Measurements from ENCODE around the gene FA2H. TPM values are rescaled to one million over a fixed set of nuclear protein-coding genes. Genes with fewer than 3 reads are reported as not detected.

Gene FA2H
- total and polyA plus RNA-seq, 12 donors, result 0.17 to 6.1 (median 0.33) TPM; not detected in 5

GRCh38 chr16:74729783-74730683, 44.6 kb downstream of the FA2H start:
- H3K36me3 ChIP-seq (replicated peaks in 1 of 2), result no peaks in the 10 kb centered on the region
- no peaks in the 10 kb centered on the region for H3K4me1 ChIP-seq (replicated peaks in 1 of 2)
- 57 to 67% (median 61%) methylated on average over 5 to 11 of the region's 11 CpGs for WGBS, 4 donors
- no peak overlapping the region for H3K4me3 ChIP-seq
- H3K27ac ChIP-seq, result no peak overlapping the region
- intact Hi-C loops (cut with DNase I), result no loop called here
- H3K9me3 ChIP-seq (replicated peaks in 1 of 3), result peaks cover 0 to 8% (median 0%) of the 10 kb centered on the region in 3 donors
- no peak for DNase-seq
- H3K27me3 ChIP-seq, result no peaks in the 10 kb centered on the region
- TF ChIP-seq CTCF (IDR thresholded peaks at IDR 0.05) (no peak), POLR2A (IDR thresholded peaks at IDR 0.05) (no peak)

GRCh38 chr16:74727903-74728302, 46.7 kb downstream of the FA2H start:
- Histone ChIP-seq H3K27me3 (no peaks in the 10 kb centered on the region), H3K36me3 (replicated peaks in 1 of 2) (no peaks in the 10 kb centered on the region), H3K9me3 (replicated peaks in 1 of 3) (peaks cover 0 to 8% (median 0%) of the 10 kb centered on the region in 3 donors), H3K4me3 (no peak overlapping the region), H3K4me1 (replicated peaks in 1 of 2) (no peaks in the 10 kb centered on the region), H3K27ac (no peak overlapping the region)
- TF ChIP-seq POLR2A (IDR thresholded peaks at IDR 0.05), result no peak
- no peak for TF ChIP-seq CTCF (IDR thresholded peaks at IDR 0.05)
- intact Hi-C loops (cut with DNase I), result no loop called here
- WGBS, 4 donors, result 82 to 95% (median 93%) methylated on average over 4 of the region's 4 CpGs
- no peak for DNase-seq

GRCh38 chr16:74726716-74727115, 47.9 kb downstream of the FA2H start:
- intact Hi-C loops (cut with DNase I), result no loop called here
- no peak overlapping the region for H3K27ac ChIP-seq
- no peak overlapping the region for H3K4me3 ChIP-seq
- no peak for DNase-seq
- H3K36me3 ChIP-seq (replicated peaks in 1 of 2), result no peaks in the 10 kb centered on the region
- TF ChIP-seq CTCF (IDR thresholded peaks at IDR 0.05), result peak in 4 of 6 experiments; percentile 7 to 47 (median 34)
- no peak for TF ChIP-seq POLR2A (IDR thresholded peaks at IDR 0.05)
- H3K4me1 ChIP-seq (replicated peaks in 1 of 2), result no peaks in the 10 kb centered on the region
- H3K27me3 ChIP-seq, result no peaks in the 10 kb centered on the region
- 44 to 76% (median 70%) methylated on average over 2 of the region's 2 CpGs; no CpG with 5 or more reads in 1 of the 4 donors for WGBS, 4 donors
- peaks cover 0 to 8% (median 0%) of the 10 kb centered on the region in 3 donors for H3K9me3 ChIP-seq (replicated peaks in 1 of 3)

- no peak for DNase-seq
- Histone ChIP-seq H3K4me3 (no peak overlapping the region), H3K27ac (no peak overlapping the region), H3K4me1 (replicated peaks in 1 of 2) (no peaks in the 10 kb centered on the region), H3K9me3 (replicated peaks in 1 of 3) (peaks cover 0 to 8% (median 0%) of the 10 kb centered on the region in 3 donors), H3K27me3 (no peaks in the 10 kb centered on the region), H3K36me3 (replicated peaks in 1 of 2) (no peaks in the 10 kb centered on the region)
- 87 to 93% (median 90%) methylated on average over 11 to 12 of the region's 12 CpGs for whole genome bisulfite sequencing, 4 donors
- TF ChIP-seq CTCF (IDR thresholded peaks at IDR 0.05) (no peak), POLR2A (IDR thresholded peaks at IDR 0.05) (no peak)
- intact Hi-C loops (cut with DNase I), result no loop called here
Observed at GRCh38 chr16:74725651-74726455, 48.8 kb downstream of the FA2H start.
